GM23338 (cell line): ENCODE results near the gene NDUFA11.

Source experiments
- CREB1 ChIP-seq: fragments of 250-450 bp; sonication (Bioruptor Pico); IDR thresholded peaks from 2 replicates; pipeline ENCODE4 v1.5.0; 2020; ENCODE audit warnings: low read depth, mild to moderate bottlenecking, moderate library complexity
- EZH2 ChIP-seq: fragments of 200-600 bp; sonication (generic); IDR thresholded peaks from one replicate; pipeline ENCODE4 v1.8.0; 2017; ENCODE audit warnings: antibody characterized with exemption, mild to moderate bottlenecking, low read depth; ENCODE audit not compliant: unreplicated experiment
- EZH2phosphoT487 ChIP-seq: fragments of 200-600 bp; sonication (generic); IDR thresholded peaks from one replicate; pipeline ENCODE4 v1.8.1; 2018; ENCODE audit warnings: antibody characterized with exemption; ENCODE audit not compliant: unreplicated experiment
- JUNB ChIP-seq: IDR thresholded peaks from one replicate; pipeline ENCODE4 v1.6.1; 2016; ENCODE audit warnings: antibody characterized with exemption; ENCODE audit not compliant: unreplicated experiment
- NANOG ChIP-seq: IDR thresholded peaks from 2 replicates; pipeline ENCODE4 v1.6.1; 2016; ENCODE audit warnings: antibody characterized with exemption, borderline replicate concordance
- POLR2AphosphoS5 ChIP-seq: IDR thresholded peaks from 2 replicates; pipeline ENCODE4 v1.6.1; 2016; ENCODE audit warnings: antibody characterized with exemption, low read depth
- REST ChIP-seq: IDR thresholded peaks from one replicate; pipeline ENCODE4 v1.6.1; 2018; ENCODE audit warnings: antibody characterized with exemption; ENCODE audit not compliant: unreplicated experiment
- ZNF114 ChIP-seq: fragments of 250-450 bp; sonication (Bioruptor Pico); IDR thresholded peaks from 2 replicates; pipeline ENCODE4 v1.5.0; 2020; ENCODE audit warnings: mild to moderate bottlenecking, moderate library complexity
- ZNF331 ChIP-seq: fragments of 250-450 bp; sonication (Bioruptor Pico); IDR thresholded peaks from 2 replicates; pipeline ENCODE4 v1.5.0; 2020; ENCODE audit warnings: low read depth, mild to moderate bottlenecking, moderate library complexity
- TF ChIP-seq, protein P1 (sequence below), 2 experiments: fragments of 200-600 bp in 1 of 2; sonication (generic) in 1 of 2; conservative IDR thresholded peaks; 2 replicates each; pipeline versions ENCODE4 v1.5.1 to v1.6.1; 2016 to 2017; ENCODE audit warnings: antibody characterized with exemption in 2 of 2, low read depth in 2 of 2, mild to moderate bottlenecking in 2 of 2, moderate library complexity in 1 of 2
- TF ChIP-seq, protein P2 (sequence below): IDR thresholded peaks from 2 replicates; pipeline ENCODE4 v1.6.1; 2016; ENCODE audit warnings: antibody characterized with exemption
- TF ChIP-seq, protein P3 (sequence below): fragments of 250-450 bp; sonication (Bioruptor Pico); IDR thresholded peaks from 2 replicates; pipeline ENCODE4 v1.5.0; 2020; ENCODE audit warnings: mild to moderate bottlenecking, moderate library complexity

DNA sequence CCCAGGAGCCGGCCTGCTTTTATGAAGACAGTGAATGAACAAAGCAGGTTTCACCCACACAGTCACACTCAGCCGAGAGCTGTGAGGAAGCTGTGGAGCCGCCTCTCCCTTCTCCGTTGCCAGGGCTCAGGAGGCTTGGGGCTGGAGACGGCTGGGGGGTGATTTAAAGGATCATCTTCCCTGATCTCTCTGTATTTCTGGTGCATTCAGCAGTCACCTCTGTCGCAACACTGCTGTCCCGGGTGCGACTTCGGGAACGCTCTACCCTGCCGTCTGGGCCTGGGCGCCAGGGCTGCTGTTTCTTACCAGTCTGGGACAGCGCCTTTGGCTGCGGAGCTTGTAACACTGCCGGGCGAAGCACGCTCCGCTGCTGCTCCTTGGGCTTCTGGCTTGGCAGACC lies 28.6 kb upstream of the NDUFA11 start:
- TF ChIP-seq, protein P1, sequence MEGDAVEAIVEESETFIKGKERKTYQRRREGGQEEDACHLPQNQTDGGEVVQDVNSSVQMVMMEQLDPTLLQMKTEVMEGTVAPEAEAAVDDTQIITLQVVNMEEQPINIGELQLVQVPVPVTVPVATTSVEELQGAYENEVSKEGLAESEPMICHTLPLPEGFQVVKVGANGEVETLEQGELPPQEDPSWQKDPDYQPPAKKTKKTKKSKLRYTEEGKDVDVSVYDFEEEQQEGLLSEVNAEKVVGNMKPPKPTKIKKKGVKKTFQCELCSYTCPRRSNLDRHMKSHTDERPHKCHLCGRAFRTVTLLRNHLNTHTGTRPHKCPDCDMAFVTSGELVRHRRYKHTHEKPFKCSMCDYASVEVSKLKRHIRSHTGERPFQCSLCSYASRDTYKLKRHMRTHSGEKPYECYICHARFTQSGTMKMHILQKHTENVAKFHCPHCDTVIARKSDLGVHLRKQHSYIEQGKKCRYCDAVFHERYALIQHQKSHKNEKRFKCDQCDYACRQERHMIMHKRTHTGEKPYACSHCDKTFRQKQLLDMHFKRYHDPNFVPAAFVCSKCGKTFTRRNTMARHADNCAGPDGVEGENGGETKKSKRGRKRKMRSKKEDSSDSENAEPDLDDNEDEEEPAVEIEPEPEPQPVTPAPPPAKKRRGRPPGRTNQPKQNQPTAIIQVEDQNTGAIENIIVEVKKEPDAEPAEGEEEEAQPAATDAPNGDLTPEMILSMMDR (conservative IDR thresholded peaks at IDR 0.05; ENCODE audit: low read depth in 2 of 2): no peak
- no peak for TF ChIP-seq REST
- no peak for TF ChIP-seq EZH2phosphoT487
- no peak for TF ChIP-seq CREB1 (CRISPR knock-in tag)
- no peak for TF ChIP-seq POLR2AphosphoS5
- no peak for TF ChIP-seq EZH2
- no peak for TF ChIP-seq JUNB
- TF ChIP-seq, protein P2, sequence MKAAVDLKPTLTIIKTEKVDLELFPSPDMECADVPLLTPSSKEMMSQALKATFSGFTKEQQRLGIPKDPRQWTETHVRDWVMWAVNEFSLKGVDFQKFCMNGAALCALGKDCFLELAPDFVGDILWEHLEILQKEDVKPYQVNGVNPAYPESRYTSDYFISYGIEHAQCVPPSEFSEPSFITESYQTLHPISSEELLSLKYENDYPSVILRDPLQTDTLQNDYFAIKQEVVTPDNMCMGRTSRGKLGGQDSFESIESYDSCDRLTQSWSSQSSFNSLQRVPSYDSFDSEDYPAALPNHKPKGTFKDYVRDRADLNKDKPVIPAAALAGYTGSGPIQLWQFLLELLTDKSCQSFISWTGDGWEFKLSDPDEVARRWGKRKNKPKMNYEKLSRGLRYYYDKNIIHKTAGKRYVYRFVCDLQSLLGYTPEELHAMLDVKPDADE: no peak
- no peak for TF ChIP-seq ZNF114 (CRISPR knock-in tag)
- no peak for TF ChIP-seq NANOG
- no peak for TF ChIP-seq ZNF331 (CRISPR knock-in tag)
- TF ChIP-seq, protein P3, sequence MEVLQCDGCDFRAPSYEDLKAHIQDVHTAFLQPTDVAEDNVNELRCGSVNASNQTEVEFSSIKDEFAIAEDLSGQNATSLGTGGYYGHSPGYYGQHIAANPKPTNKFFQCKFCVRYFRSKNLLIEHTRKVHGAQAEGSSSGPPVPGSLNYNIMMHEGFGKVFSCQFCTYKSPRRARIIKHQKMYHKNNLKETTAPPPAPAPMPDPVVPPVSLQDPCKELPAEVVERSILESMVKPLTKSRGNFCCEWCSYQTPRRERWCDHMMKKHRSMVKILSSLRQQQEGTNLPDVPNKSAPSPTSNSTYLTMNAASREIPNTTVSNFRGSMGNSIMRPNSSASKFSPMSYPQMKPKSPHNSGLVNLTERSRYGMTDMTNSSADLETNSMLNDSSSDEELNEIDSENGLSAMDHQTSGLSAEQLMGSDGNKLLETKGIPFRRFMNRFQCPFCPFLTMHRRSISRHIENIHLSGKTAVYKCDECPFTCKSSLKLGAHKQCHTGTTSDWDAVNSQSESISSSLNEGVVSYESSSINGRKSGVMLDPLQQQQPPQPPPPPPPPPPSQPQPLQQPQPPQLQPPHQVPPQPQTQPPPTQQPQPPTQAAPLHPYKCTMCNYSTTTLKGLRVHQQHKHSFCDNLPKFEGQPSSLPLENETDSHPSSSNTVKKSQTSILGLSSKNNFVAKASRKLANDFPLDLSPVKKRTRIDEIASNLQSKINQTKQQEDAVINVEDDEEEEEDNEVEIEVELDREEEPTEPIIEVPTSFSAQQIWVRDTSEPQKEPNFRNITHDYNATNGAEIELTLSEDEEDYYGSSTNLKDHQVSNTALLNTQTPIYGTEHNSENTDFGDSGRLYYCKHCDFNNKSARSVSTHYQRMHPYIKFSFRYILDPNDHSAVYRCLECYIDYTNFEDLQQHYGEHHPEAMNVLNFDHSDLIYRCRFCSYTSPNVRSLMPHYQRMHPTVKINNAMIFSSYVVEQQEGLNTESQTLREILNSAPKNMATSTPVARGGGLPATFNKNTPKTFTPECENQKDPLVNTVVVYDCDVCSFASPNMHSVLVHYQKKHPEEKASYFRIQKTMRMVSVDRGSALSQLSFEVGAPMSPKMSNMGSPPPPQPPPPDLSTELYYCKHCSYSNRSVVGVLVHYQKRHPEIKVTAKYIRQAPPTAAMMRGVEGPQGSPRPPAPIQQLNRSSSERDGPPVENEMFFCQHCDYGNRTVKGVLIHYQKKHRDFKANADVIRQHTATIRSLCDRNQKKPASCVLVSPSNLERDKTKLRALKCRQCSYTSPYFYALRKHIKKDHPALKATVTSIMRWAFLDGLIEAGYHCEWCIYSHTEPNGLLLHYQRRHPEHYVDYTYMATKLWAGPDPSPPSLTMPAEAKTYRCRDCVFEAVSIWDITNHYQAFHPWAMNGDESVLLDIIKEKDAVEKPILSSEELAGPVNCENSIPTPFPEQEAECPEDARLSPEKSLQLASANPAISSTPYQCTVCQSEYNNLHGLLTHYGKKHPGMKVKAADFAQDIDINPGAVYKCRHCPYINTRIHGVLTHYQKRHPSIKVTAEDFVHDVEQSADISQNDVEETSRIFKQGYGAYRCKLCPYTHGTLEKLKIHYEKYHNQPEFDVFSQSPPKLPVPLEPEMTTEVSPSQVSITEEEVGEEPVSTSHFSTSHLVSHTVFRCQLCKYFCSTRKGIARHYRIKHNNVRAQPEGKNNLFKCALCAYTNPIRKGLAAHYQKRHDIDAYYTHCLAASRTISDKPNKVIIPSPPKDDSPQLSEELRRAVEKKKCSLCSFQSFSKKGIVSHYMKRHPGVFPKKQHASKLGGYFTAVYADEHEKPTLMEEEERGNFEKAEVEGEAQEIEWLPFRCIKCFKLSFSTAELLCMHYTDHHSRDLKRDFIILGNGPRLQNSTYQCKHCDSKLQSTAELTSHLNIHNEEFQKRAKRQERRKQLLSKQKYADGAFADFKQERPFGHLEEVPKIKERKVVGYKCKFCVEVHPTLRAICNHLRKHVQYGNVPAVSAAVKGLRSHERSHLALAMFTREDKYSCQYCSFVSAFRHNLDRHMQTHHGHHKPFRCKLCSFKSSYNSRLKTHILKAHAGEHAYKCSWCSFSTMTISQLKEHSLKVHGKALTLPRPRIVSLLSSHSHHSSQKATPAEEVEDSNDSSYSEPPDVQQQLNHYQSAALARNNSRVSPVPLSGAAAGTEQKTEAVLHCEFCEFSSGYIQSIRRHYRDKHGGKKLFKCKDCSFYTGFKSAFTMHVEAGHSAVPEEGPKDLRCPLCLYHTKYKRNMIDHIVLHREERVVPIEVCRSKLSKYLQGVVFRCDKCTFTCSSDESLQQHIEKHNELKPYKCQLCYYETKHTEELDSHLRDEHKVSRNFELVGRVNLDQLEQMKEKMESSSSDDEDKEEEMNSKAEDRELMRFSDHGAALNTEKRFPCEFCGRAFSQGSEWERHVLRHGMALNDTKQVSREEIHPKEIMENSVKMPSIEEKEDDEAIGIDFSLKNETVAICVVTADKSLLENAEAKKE (CRISPR knock-in tag): no peak
